ENCODE data around the gene LPA. TPM values are rescaled to one million over a fixed set of nuclear protein-coding genes. Genes with fewer than 3 reads are reported as not detected.

Gene LPA
- total RNA-seq, 1 experiment from 2014 or later: 0.13 TPM

- Histone ChIP-seq H3K79me1 (ENCODE audit: insufficient read depth, low read depth, low read length, poor library complexity, severe bottlenecking) (no peaks in the 10 kb centered on the region), H3K23ac (ENCODE audit: insufficient read length, low read depth, low read length) (no peak overlapping the region), H3K14ac (ENCODE audit: insufficient read depth, low read length) (no peak overlapping the region), H4K20me1 (ENCODE audit: control insufficient read depth, insufficient read depth, insufficient read length) (no peaks in the 10 kb centered on the region), H4K5ac (ENCODE audit: insufficient read length, low read depth, low read length) (no peak overlapping the region), H3K9ac (ENCODE audit: extremely low read depth, insufficient read length, low read length) (no peak overlapping the region), H3K27me3 (ENCODE audit: insufficient read depth, low read length) (no peaks in the 10 kb centered on the region), H2BK20ac (ENCODE audit: low read depth, low read length, poor library complexity, severe bottlenecking) (no peak overlapping the region), H3T11ph (ENCODE audit: low read length) (no peak overlapping the region), H4K8ac (replicated peaks; ENCODE audit: insufficient read length, low read depth, low read length) (no peak overlapping the region), H2BK120ac (ENCODE audit: low read depth, low read length, poor library complexity, severe bottlenecking) (no peak overlapping the region), H2BK5ac (ENCODE audit: insufficient read length, low read length) (no peak overlapping the region), H3K79me2 (ENCODE audit: insufficient read depth, low read length) (no peaks in the 10 kb centered on the region), H4K91ac (ENCODE audit: insufficient read length, low read depth, low read length) (no peak overlapping the region), H2BK15ac (ENCODE audit: low read depth, low read length) (no peak overlapping the region), H2AK5ac (ENCODE audit: insufficient read length, low read length) (no peak overlapping the region), H3K27ac (ENCODE audit: insufficient read length, low read depth, low read length) (no peak overlapping the region), H3K23me2 (ENCODE audit: insufficient read length, low read depth, low read length, poor library complexity, severe bottlenecking) (no peaks in the 10 kb centered on the region), H2BK12ac (ENCODE audit: insufficient read length, low read depth, low read length) (no peak overlapping the region), H2AFZ (ENCODE audit: low read length) (no peak overlapping the region), H3K4me2 (ENCODE audit: insufficient read depth, insufficient read length, low read length) (no peak overlapping the region), H3K9me3 (ENCODE audit: control insufficient read depth, low read depth, low read length) (no peaks in the 10 kb centered on the region), H3K56ac (ENCODE audit: insufficient read length, low read depth, low read length) (no peak overlapping the region), H3K18ac (ENCODE audit: insufficient read length, low read depth, low read length) (no peak overlapping the region), H3K4me1 (ENCODE audit: insufficient read depth, low read length) (no peaks in the 10 kb centered on the region), H3K4ac (ENCODE audit: low read depth, low read length) (no peak overlapping the region)
- Mint-ChIP-seq H3K27ac (peak overlapping the region in 1 of 3 experiments; percentile 92; a peak in 2 of 7 replicates), H3K36me3 (ENCODE audit: insufficient read depth in 1 of 3, low read depth in 3 of 3) (peaks cover 0 to 5% (median 0%) of the 10 kb centered on the region in 3 experiments; a peak in 2 of 7 replicates), H3K27me3 (ENCODE audit: low read depth) (peaks cover 3% of the 10 kb centered on the region), H3K4me1 (peaks cover 10 to 12% of the 10 kb centered on the region in 2 experiments), H3K4me3 (no peak overlapping the region), H3K9me3 (peaks cover 19 to 26% of the 10 kb centered on the region in 2 experiments)
- WGBS (ENCODE audit: extremely low coverage, insufficient read length, low lambda C conversion rate): no CpG with 5 or more reads among the region's 3 CpGs
- no peak for DNase-seq
- no peak for TF ChIP-seq CTCF (conservative IDR thresholded peaks at IDR 0.05)
Measured at GRCh38 chr6:160661216-160661615, 2.9 kb downstream of the LPA start.

Data from H9 (cell line).